ENCODE results near the gene HEATR5A.
A peak's percentile ranks its signal among the peaks of the same experiment; 100 is the strongest.
"Not testable (repeated sequence)": the region's sequence is repeated elsewhere in the genome, so short reads cannot be mapped to it uniquely, and the experiment has no call there.

HEATR5A gene

GRCh38 chr14:31420319-31421111, at the start of gene HEATR5A:
HEATR5A (minus strand) TSS chr14:31420550; CDS start chr14:31402975, 17,575 bp downstream.
- DNase-seq (ENCODE audit: insufficient read length, low spot score) (peak; percentile 98), FAIRE-seq (peak; percentile 100)

GRCh38 chr14:31466554-31466953, 46.2 kb upstream of the HEATR5A start:
- DNase-seq (ENCODE audit: insufficient read length, low spot score) (no peak), FAIRE-seq (peak; percentile 66)

GRCh38 chr14:31465111-31465510, 44.8 kb upstream of the HEATR5A start:
- FAIRE-seq (no peak), DNase-seq (ENCODE audit: insufficient read length, low spot score) (no peak)

GRCh38 chr14:31462450-31462849, 42.1 kb upstream of the HEATR5A start:
- not testable (repeated sequence) for FAIRE-seq; DNase-seq (ENCODE audit: insufficient read length, low spot score)

GRCh38 chr14:31461545-31461944, 41.2 kb upstream of the HEATR5A start:
- FAIRE-seq, result no peak
- DNase-seq (ENCODE audit: insufficient read length, low spot score), result no peak

- peak; percentile 75 for FAIRE-seq
Observed at GRCh38 chr14:31457665-31458659, 37.6 kb upstream of the HEATR5A start.

GRCh38 chr14:31456841-31457664, 36.7 kb upstream of the HEATR5A start, which contains the start of gene DTD2:
DTD2 (minus strand) TSS chr14:31457506; CDS start chr14:31457393, 113 bp downstream.
- DNase-seq (ENCODE audit: insufficient read length, low spot score) (peak; percentile 99), FAIRE-seq (peak; percentile 99)

More at GRCh38 chr14:31457665-31458659, 37.6 kb upstream of the HEATR5A start:
- no peak for DNase-seq (ENCODE audit: insufficient read length, low spot score)

GRCh38 chr14:31449971-31450610, 29.7 kb upstream of the HEATR5A start:
- peak; percentile 96 for FAIRE-seq
- peak; percentile 62 for DNase-seq (ENCODE audit: insufficient read length, low spot score)

- DNase-seq (ENCODE audit: insufficient read length, low spot score) (no peak), FAIRE-seq (no peak)
Observed at GRCh38 chr14:31449136-31449535, 28.8 kb upstream of the HEATR5A start.

- FAIRE-seq (peak; percentile 46), DNase-seq (ENCODE audit: insufficient read length, low spot score) (no peak)
Observed at GRCh38 chr14:31445703-31446102, 25.4 kb upstream of the HEATR5A start.

- no peak for DNase-seq (ENCODE audit: insufficient read length, low spot score)
- FAIRE-seq, result peak; percentile 16
Observed at GRCh38 chr14:31442284-31442683, 21.9 kb upstream of the HEATR5A start.

GRCh38 chr14:31441273-31442111, 21.1 kb upstream of the HEATR5A start:
- no peak for DNase-seq (ENCODE audit: insufficient read length, low spot score)
- FAIRE-seq, result no peak

GRCh38 chr14:31440280-31440679, 19.9 kb upstream of the HEATR5A start:
- no peak for DNase-seq (ENCODE audit: insufficient read length, low spot score)

GRCh38 chr14:31439561-31439960, 19.2 kb upstream of the HEATR5A start:
- no peak for DNase-seq (ENCODE audit: insufficient read length, low spot score)
- peak; percentile 23 for FAIRE-seq

More at GRCh38 chr14:31440280-31440679, 19.9 kb upstream of the HEATR5A start:
- peak; percentile 28 for FAIRE-seq

- not testable (repeated sequence) for FAIRE-seq; DNase-seq (ENCODE audit: insufficient read length, low spot score)
Observed at GRCh38 chr14:31437045-31437691, 16.8 kb upstream of the HEATR5A start.

GRCh38 chr14:31435276-31435675, 14.9 kb upstream of the HEATR5A start:
- FAIRE-seq (peak; percentile 90), DNase-seq (ENCODE audit: insufficient read length, low spot score) (no peak)

- DNase-seq (ENCODE audit: insufficient read length, low spot score) (no peak), FAIRE-seq (no peak)
Observed at GRCh38 chr14:31430634-31431264, 10.4 kb upstream of the HEATR5A start.

- FAIRE-seq (peak; percentile 55), DNase-seq (ENCODE audit: insufficient read length, low spot score) (no peak)
Observed at GRCh38 chr14:31429791-31430190, 9.4 kb upstream of the HEATR5A start.
